GM21381 (cell line): ENCODE measurements around the gene CXCL9.
"Not testable (repeated sequence)": the region's sequence is repeated elsewhere in the genome, so short reads cannot be mapped to it uniquely, and the experiment has no call there.

Source experiments
- ATAC-seq: cut with Tn5 transposase; IDR thresholded peaks from one replicate; pipeline ENCODE4 v1.9.1; 2021; ENCODE audit warnings: mild to moderate bottlenecking, moderate library complexity; ENCODE audit not compliant: unreplicated experiment

The CXCL9 gene

GRCh38 chr4:75962072-75962471 is 45.2 kb downstream of the CXCL9 start:
- ATAC-seq = not testable (repeated sequence)

- not testable (repeated sequence) for ATAC-seq
Observed at GRCh38 chr4:75958546-75958945, 48.8 kb downstream of the CXCL9 start.

GRCh38 chr4:75954811-75955210 is 52.5 kb downstream of the CXCL9 start:
- ATAC-seq = not testable (repeated sequence)

- ATAC-seq = no peak
Observed at GRCh38 chr4:75953509-75953908, 53.8 kb downstream of the CXCL9 start.
